ENCODE data around the gene AFF3. TPM values are rescaled to one million over a fixed set of nuclear protein-coding genes. Genes with fewer than 3 reads are reported as not detected.

Gene AFF3
- total and polyA plus RNA-seq, 2 of the 8 experiments (the other 6 are each of a cell fraction or from before 2014, with no cell fraction given): 0.27 to 3.0 TPM

DNA sequence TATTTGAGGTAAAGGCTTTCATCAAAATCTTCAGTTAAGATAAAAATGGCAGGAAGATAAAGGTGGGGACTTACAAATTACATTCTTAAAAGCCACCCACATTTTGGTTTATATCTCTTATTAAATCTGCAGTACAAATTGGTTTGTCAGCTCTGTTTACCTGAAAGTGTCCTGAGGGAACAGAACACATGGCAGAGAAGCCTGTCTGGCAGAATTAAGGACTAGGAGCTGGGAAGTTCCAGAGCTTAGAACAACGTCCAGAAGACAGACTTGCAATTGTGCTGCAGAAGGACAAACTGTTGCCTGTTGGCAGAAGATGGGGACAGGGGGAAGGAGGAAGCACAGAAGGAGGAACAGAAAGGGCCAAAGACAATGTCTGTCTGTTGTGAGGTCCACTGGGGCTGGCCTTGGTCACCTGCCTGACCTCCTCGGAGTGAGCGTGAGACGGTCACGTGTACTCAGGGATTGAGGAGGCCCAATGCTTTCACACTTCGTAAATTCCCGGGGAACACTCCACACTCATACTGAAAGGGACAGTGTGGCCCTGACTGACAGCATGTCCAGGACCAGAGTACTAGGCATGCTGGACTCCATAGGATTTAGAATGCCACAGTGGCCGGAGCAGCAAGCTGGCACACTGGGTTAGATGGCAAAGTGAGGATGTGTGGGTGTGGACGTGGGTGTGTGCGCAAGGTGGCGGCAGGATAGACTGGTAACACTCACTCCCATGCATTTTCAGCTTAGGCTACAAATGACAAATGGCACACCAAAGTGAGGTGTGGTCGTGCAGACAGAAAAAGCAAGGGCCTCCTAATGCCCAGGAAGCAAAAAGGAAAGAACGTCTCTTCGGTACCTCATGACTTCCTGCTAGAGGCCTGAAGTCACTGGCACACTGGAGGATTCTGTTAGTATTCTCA lies 441.6 kb downstream of the AFF3 start:
- H2AFZ ChIP-seq (ENCODE audit: low read length): no peak overlapping the region
- no peak for DNase-seq (ENCODE audit: low read depth in 1 of 2, low spot score in 2 of 2)
- H3K23ac ChIP-seq (ENCODE audit: insufficient read length): no peak overlapping the region
- H3K4me2 ChIP-seq (ENCODE audit: insufficient read depth in 1 of 2, low read depth in 2 of 2, low read length in 2 of 2): no peak overlapping the region
- CTCF ChIA-PET (ENCODE audit: partially characterized antibody): interaction anchor here (1.0 to 1.5 kb wide), 2 partner anchors 9 to 143 kb away, joined by 3 read pairs; no protein-coding TSS in a partner anchor
- H3K4me1 ChIP-seq (replicated peaks in 1 of 4; ENCODE audit: control insufficient read depth in 3 of 4, insufficient read depth in 4 of 4, low read length in 3 of 4): no peaks in the 10 kb centered on the region
- H3K18ac ChIP-seq (ENCODE audit: extremely low read depth, low read length): no peak overlapping the region
- POLR2A ChIA-PET (ENCODE audit: partially characterized antibody): no interaction called here
- no peak overlapping the region for H2BK12ac ChIP-seq (ENCODE audit: low read depth, low read length)
- no peak overlapping the region for H3K56ac ChIP-seq (replicated peaks; ENCODE audit: insufficient read length, low read depth, low read length)
- no peak overlapping the region for H3K14ac ChIP-seq (ENCODE audit: insufficient read length)
- H2BK120ac ChIP-seq (replicated peaks; ENCODE audit: low read depth, low read length): no peak overlapping the region
- H3K27me3 ChIP-seq (replicated peaks in 1 of 4; ENCODE audit: control insufficient read depth in 3 of 4, extremely low read depth in 1 of 4, insufficient read depth in 3 of 4, low read length in 3 of 4): no peaks in the 10 kb centered on the region
- no peak overlapping the region for H2BK5ac ChIP-seq (ENCODE audit: low read depth, low read length)
- 91% methylated on average over 14 of the region's 14 CpGs; no CpG with 5 or more reads in 1 of the 2 experiments for WGBS, 2 experiments (ENCODE audit: extremely low coverage in 1 of 2, insufficient coverage in 1 of 2, insufficient read length in 1 of 2, insufficient replicate concordance in 2 of 2, low coverage in 1 of 2, low lambda C conversion rate in 2 of 2, missing lambda C conversion rate in 1 of 2)
- no peaks in the 10 kb centered on the region for H3K9me3 ChIP-seq (ENCODE audit: insufficient read depth in 2 of 2, low read depth in 1 of 2, low read length in 1 of 2)
- H4K8ac ChIP-seq (ENCODE audit: extremely low read depth, insufficient read depth, low read length): no peak overlapping the region
- H3K9ac ChIP-seq (replicated peaks in 1 of 4; ENCODE audit: extremely low read depth in 1 of 4, low read depth in 3 of 4, low read length in 3 of 4): no peak overlapping the region
- no peak overlapping the region for H3K27ac ChIP-seq (ENCODE audit: low read depth, low read length)
- H2BK15ac ChIP-seq (ENCODE audit: low read length): 0 out of 2 replicates have a peak overlapping the region, but pooled peaks have one; percentile 65
- H3K36me3 ChIP-seq (ENCODE audit: control insufficient read depth in 2 of 4, insufficient read depth in 4 of 4, low read length in 3 of 4): no peaks in the 10 kb centered on the region
- H3K79me2 ChIP-seq (ENCODE audit: control insufficient read depth in 1 of 2, insufficient read depth in 2 of 2, low read length in 2 of 2): no peaks in the 10 kb centered on the region
- no peak overlapping the region for H3K4ac ChIP-seq (replicated peaks; ENCODE audit: insufficient read length, low read depth, low read length)
- H4K91ac ChIP-seq (replicated peaks; ENCODE audit: insufficient read length, low read length): no peak overlapping the region
- FAIRE-seq: no peak
- H2AK5ac ChIP-seq (ENCODE audit: low read depth, low read length): no peak overlapping the region
- H3K4me3 ChIP-seq (ENCODE audit: extremely low read depth in 1 of 4, insufficient read depth in 2 of 4, low read depth in 3 of 4, low read length in 4 of 4): no peak overlapping the region
- no peaks in the 10 kb centered on the region for H3K79me1 ChIP-seq (ENCODE audit: low read depth, low read length)
- H4K20me1 ChIP-seq (replicated peaks in 1 of 2; ENCODE audit: control insufficient read depth in 1 of 2, insufficient read depth in 2 of 2, low read length in 2 of 2): no peaks in the 10 kb centered on the region
- no peak overlapping the region for H2BK20ac ChIP-seq (ENCODE audit: low read length)
- no peak overlapping the region for H4K5ac ChIP-seq (ENCODE audit: insufficient read length, low read depth, low read length)
- H3K23me2 ChIP-seq (ENCODE audit: low read depth, low read length): no peaks in the 10 kb centered on the region
- TF ChIP-seq BACH1 (IDR thresholded peaks at IDR 0.05; ENCODE audit: low read length) (no peak), CBX8 (IDR thresholded peaks at IDR 0.05; ENCODE audit: borderline replicate concordance, low read depth, low read length) (no peak), CHD1 (IDR thresholded peaks at IDR 0.05; ENCODE audit: low read depth, low read length) (no peak), SP1 (IDR thresholded peaks at IDR 0.05; ENCODE audit: low read depth, low read length) (no peak), KDM4A (IDR thresholded peaks at IDR 0.05; ENCODE audit: low read depth, low read length, severe bottlenecking) (no peak), TAF1 (IDR thresholded peaks at IDR 0.05; ENCODE audit: low read depth, low read length) (no peak), TBP (IDR thresholded peaks at IDR 0.05; ENCODE audit: low read depth, low read length) (no peak), CBX5 (IDR thresholded peaks at IDR 0.05; ENCODE audit: low read depth, low read length) (no peak), JUN (IDR thresholded peaks at IDR 0.05; ENCODE audit: low read depth, low read length) (no peak), RFX5 (IDR thresholded peaks at IDR 0.05; ENCODE audit: borderline replicate concordance, low read depth, low read length) (no peak)
- TF ChIP-seq, protein P1, sequence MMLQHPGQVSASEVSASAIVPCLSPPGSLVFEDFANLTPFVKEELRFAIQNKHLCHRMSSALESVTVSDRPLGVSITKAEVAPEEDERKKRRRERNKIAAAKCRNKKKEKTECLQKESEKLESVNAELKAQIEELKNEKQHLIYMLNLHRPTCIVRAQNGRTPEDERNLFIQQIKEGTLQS (IDR thresholded peaks at IDR 0.05; ENCODE audit: insufficient read depth, low read depth, low read length): no peak
